GM23338 (cell line): Measurements from ENCODE around the gene CD300A.

Source experiments
- CREB1 ChIP-seq: fragments of 250-450 bp; sonication (Bioruptor Pico); IDR thresholded peaks from 2 replicates; pipeline ENCODE4 v1.5.0; 2020; ENCODE audit warnings: low read depth, mild to moderate bottlenecking, moderate library complexity
- CTCF ChIP-seq, 2 experiments: fragments of 200-600 bp in 1 of 2; sonication (generic) in 1 of 2; conservative IDR thresholded peaks; 2 replicates each; pipeline versions ENCODE4 v1.5.1 to v1.6.1; 2016 to 2017; ENCODE audit warnings: antibody characterized with exemption in 2 of 2, low read depth in 2 of 2, mild to moderate bottlenecking in 2 of 2, moderate library complexity in 1 of 2
- ETS1 ChIP-seq: IDR thresholded peaks from 2 replicates; pipeline ENCODE4 v1.6.1; 2016; ENCODE audit warnings: antibody characterized with exemption
- EZH2 ChIP-seq: fragments of 200-600 bp; sonication (generic); IDR thresholded peaks from one replicate; pipeline ENCODE4 v1.8.0; 2017; ENCODE audit warnings: antibody characterized with exemption, mild to moderate bottlenecking, low read depth; ENCODE audit not compliant: unreplicated experiment
- EZH2phosphoT487 ChIP-seq: fragments of 200-600 bp; sonication (generic); IDR thresholded peaks from one replicate; pipeline ENCODE4 v1.8.1; 2018; ENCODE audit warnings: antibody characterized with exemption; ENCODE audit not compliant: unreplicated experiment
- JUNB ChIP-seq: IDR thresholded peaks from one replicate; pipeline ENCODE4 v1.6.1; 2016; ENCODE audit warnings: antibody characterized with exemption; ENCODE audit not compliant: unreplicated experiment
- NANOG ChIP-seq: IDR thresholded peaks from 2 replicates; pipeline ENCODE4 v1.6.1; 2016; ENCODE audit warnings: antibody characterized with exemption, borderline replicate concordance
- POLR2AphosphoS5 ChIP-seq: IDR thresholded peaks from 2 replicates; pipeline ENCODE4 v1.6.1; 2016; ENCODE audit warnings: antibody characterized with exemption, low read depth
- ZNF114 ChIP-seq: fragments of 250-450 bp; sonication (Bioruptor Pico); IDR thresholded peaks from 2 replicates; pipeline ENCODE4 v1.5.0; 2020; ENCODE audit warnings: mild to moderate bottlenecking, moderate library complexity
- ZNF331 ChIP-seq: fragments of 250-450 bp; sonication (Bioruptor Pico); IDR thresholded peaks from 2 replicates; pipeline ENCODE4 v1.5.0; 2020; ENCODE audit warnings: low read depth, mild to moderate bottlenecking, moderate library complexity
- ZNF462 ChIP-seq: fragments of 250-450 bp; sonication (Bioruptor Pico); IDR thresholded peaks from 2 replicates; pipeline ENCODE4 v1.5.0; 2020; ENCODE audit warnings: mild to moderate bottlenecking, moderate library complexity
- TF ChIP-seq, protein P1 (sequence below): IDR thresholded peaks from one replicate; pipeline ENCODE4 v1.6.1; 2018; ENCODE audit warnings: antibody characterized with exemption; ENCODE audit not compliant: unreplicated experiment

DNA sequence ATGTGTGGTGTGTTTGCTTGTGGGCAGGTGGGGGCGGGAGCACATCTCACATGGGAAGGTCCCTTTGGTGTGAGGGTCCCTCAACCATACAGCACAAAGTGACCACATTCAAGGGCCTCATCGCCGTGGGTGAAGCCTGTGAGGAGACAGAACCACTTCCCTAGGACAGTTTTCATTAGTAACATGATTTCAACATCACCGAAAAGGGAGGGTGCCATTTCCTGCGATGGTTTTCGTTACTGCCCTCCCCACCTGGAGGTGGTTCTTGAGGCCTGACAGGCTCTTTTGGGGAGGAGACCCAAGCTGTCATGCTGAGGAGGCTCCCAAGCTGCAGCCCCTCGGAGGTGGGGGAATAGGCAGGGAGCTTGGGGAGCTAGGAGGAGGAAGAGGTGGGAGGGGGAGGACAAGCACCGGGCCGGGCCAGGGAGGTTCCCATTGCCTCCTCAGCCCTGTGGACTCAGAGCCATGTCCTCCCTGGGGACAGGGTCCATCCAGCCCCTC lies 55.3 kb downstream of the CD300A start:
- TF ChIP-seq, protein P1, sequence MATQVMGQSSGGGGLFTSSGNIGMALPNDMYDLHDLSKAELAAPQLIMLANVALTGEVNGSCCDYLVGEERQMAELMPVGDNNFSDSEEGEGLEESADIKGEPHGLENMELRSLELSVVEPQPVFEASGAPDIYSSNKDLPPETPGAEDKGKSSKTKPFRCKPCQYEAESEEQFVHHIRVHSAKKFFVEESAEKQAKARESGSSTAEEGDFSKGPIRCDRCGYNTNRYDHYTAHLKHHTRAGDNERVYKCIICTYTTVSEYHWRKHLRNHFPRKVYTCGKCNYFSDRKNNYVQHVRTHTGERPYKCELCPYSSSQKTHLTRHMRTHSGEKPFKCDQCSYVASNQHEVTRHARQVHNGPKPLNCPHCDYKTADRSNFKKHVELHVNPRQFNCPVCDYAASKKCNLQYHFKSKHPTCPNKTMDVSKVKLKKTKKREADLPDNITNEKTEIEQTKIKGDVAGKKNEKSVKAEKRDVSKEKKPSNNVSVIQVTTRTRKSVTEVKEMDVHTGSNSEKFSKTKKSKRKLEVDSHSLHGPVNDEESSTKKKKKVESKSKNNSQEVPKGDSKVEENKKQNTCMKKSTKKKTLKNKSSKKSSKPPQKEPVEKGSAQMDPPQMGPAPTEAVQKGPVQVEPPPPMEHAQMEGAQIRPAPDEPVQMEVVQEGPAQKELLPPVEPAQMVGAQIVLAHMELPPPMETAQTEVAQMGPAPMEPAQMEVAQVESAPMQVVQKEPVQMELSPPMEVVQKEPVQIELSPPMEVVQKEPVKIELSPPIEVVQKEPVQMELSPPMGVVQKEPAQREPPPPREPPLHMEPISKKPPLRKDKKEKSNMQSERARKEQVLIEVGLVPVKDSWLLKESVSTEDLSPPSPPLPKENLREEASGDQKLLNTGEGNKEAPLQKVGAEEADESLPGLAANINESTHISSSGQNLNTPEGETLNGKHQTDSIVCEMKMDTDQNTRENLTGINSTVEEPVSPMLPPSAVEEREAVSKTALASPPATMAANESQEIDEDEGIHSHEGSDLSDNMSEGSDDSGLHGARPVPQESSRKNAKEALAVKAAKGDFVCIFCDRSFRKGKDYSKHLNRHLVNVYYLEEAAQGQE: no peak
- no peak for TF ChIP-seq EZH2
- TF ChIP-seq CTCF (conservative IDR thresholded peaks at IDR 0.05; ENCODE audit: low read depth in 2 of 2): no peak
- no peak for TF ChIP-seq EZH2phosphoT487
- TF ChIP-seq ZNF462 (CRISPR knock-in tag): no peak
- TF ChIP-seq JUNB: no peak
- no peak for TF ChIP-seq ETS1
- no peak for TF ChIP-seq POLR2AphosphoS5
- no peak for TF ChIP-seq CREB1 (CRISPR knock-in tag)
- TF ChIP-seq ZNF114 (CRISPR knock-in tag): no peak
- no peak for TF ChIP-seq NANOG
- TF ChIP-seq ZNF331: no peak
